ENCODE measurements around the gene RHOXF2B.
"Not testable (repeated sequence)": the region's sequence is repeated elsewhere in the genome, so short reads cannot be mapped to it uniquely, and the experiment has no call there.

The RHOXF2B gene

DNA sequence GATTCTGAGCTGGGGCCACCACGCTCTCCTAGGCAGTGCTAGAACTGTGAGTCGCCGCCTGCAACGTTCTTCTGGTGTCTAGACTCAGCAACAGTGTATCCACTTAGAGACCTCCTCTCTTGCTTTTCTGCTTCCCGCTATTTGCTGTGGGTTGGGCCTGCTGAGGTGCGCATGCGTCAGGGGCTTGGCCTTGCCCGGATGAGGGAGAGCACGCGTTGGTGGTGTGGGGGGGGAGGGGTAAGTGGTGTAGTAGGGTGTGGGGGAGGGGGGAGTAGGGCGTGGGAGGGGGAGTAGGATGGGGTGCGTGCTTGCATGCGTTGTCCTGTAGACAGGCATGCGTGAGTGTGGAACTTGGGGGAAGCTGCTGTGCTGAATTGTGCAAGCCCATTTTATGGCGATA lies at the start of gene RHOXF2B:
Gene RHOXF2B, minus strand, starts transcription at position 101 of the 400 bp plus-strand sequence. CDS start 138 bp downstream, outside the sequence.
- DNase-seq (ENCODE audit: extremely low read depth, low read depth); H3K4me3 ChIP-seq (replicated peaks; ENCODE audit: low read depth, low read length): not testable (repeated sequence)

DNA sequence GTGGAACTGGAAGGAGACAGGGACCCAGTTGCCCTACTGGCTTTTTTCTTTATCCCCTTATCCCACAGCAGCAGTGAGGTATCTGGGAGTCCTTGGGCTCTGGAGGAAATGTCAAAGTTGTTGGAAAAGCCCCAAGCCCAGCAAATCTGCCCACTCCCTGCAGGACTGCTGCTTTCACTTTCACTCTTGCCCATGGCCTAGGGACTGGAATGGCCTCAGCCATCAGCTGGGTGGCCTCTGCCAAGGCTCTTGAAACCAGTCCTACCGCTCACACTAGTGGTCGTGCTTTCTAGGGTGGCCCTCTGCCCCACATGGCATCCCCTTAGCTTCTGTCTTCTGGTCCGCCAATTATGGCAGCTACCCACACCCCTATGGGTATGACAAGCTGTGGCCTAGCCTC lies 48.0 kb upstream of the RHOXF2B start:
- no peak overlapping the region for H3K4me3 ChIP-seq (replicated peaks; ENCODE audit: low read depth, low read length)
- TF ChIP-seq, protein P1, sequence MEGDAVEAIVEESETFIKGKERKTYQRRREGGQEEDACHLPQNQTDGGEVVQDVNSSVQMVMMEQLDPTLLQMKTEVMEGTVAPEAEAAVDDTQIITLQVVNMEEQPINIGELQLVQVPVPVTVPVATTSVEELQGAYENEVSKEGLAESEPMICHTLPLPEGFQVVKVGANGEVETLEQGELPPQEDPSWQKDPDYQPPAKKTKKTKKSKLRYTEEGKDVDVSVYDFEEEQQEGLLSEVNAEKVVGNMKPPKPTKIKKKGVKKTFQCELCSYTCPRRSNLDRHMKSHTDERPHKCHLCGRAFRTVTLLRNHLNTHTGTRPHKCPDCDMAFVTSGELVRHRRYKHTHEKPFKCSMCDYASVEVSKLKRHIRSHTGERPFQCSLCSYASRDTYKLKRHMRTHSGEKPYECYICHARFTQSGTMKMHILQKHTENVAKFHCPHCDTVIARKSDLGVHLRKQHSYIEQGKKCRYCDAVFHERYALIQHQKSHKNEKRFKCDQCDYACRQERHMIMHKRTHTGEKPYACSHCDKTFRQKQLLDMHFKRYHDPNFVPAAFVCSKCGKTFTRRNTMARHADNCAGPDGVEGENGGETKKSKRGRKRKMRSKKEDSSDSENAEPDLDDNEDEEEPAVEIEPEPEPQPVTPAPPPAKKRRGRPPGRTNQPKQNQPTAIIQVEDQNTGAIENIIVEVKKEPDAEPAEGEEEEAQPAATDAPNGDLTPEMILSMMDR (IDR thresholded peaks at IDR 0.05; ENCODE audit: low read depth, low read length, missing control alignments), result no peak
- DNase-seq (ENCODE audit: extremely low read depth, low read depth), result no peak

DNA sequence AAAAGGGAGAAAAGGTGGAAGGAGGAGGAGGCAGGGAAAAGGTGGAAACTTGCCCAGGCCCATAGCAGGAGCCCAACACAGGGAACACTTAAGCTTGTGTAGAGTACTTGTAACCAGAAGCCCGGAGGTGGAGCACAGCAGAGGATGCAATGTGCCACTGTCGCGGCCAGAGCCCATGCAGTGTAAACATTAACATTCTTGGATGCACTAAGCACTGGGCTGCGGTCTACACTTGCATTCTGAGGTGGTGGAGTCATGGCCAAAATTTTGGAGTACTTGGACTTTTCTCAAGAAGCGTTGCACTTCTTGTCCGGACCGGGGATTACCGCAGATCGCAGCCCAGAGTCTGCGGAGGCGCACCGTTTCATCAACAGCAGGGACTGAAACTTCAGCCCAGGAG lies 42.7 kb upstream of the RHOXF2B start:
- DNase-seq (ENCODE audit: extremely low read depth, low read depth), result no peak
- no peak overlapping the region for H3K4me3 ChIP-seq (replicated peaks; ENCODE audit: low read depth, low read length)
- TF ChIP-seq, protein P1 (IDR thresholded peaks at IDR 0.05; ENCODE audit: low read depth, low read length, missing control alignments), result no peak

DNA sequence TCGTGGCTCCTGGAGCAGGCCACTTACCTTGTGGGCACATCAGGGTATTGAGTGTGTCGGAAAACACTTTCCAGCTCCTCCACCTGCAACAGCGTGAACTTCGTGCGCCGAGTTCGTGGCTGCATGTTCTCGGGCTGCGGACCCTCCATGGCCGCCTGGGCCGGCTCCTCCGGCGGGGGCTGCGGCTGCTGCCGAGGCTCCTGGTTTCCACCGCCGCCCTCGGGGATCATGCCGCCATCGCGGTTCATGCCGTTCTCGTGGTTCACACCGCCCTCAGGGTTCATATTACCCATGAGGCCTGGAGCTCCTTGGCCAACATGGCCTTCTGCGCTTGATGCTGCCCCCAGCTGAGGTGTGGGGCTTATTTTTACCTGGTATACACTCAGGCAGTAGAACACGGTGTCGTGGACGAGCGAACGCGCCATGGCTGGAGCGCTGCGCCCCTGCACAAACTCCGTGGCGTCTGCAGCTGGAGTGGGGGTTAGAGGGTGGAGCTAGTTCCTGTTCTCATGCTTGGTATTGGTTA lies 38.0 kb upstream of the RHOXF2B start, which contains the start of gene RHOXF1:
Gene RHOXF1, minus strand, starts transcription at position 476 of the 526 bp plus-strand sequence. Its CDS starts 51 bp downstream, at position 425.
- TF ChIP-seq, protein P1 (IDR thresholded peaks at IDR 0.05; ENCODE audit: low read depth, low read length, missing control alignments), result no peak
- H3K4me3 ChIP-seq (replicated peaks; ENCODE audit: low read depth, low read length), result no peak within 1 kb of the TSS
- no peak for DNase-seq (ENCODE audit: extremely low read depth, low read depth)

DNA sequence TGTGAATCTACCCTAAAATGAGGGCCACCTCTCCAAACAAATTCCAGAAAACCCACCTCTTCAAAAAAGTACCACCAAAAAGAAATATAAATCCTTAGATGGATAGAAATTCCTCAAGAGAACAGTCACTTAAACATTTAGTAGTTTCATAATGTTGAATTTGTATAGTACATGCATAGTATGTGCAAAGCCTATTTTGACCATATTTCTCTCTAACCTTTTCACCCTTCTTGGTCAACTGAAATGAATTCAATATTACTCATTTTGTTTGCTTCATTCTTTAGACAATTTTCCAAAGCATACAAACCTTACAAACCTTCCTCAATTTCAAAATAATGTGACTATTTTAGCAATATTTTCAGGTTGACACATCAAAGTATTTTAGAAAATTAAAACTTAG lies 34.1 kb upstream of the RHOXF2B start:
- no peak for DNase-seq (ENCODE audit: extremely low read depth, low read depth)
- no peak overlapping the region for H3K4me3 ChIP-seq (replicated peaks; ENCODE audit: low read depth, low read length)
- TF ChIP-seq, protein P1 (IDR thresholded peaks at IDR 0.05; ENCODE audit: low read depth, low read length, missing control alignments), result no peak

DNA sequence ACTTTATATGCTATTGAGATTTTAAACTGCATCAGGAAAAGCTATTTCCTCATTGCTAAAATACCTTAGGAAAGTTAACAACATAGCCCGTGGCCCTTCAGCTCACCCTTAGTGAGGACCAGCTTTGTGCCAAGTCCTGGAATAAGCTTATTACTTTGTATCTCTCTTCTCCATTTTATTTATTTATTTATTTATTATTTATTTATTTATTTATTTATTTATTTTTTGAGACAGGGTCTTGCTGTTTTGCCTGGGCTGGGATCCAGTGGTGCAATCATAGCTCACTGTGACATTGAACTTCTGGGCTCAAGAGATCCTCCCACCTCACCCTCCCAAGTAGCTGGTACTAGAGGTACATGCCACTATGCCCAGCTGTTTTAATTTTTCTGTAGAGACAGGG lies 31.9 kb upstream of the RHOXF2B start:
- no peak overlapping the region for H3K4me3 ChIP-seq (replicated peaks; ENCODE audit: low read depth, low read length)
- TF ChIP-seq, protein P1 (IDR thresholded peaks at IDR 0.05; ENCODE audit: low read depth, low read length, missing control alignments), result no peak
- DNase-seq (ENCODE audit: extremely low read depth, low read depth), result no peak

DNA sequence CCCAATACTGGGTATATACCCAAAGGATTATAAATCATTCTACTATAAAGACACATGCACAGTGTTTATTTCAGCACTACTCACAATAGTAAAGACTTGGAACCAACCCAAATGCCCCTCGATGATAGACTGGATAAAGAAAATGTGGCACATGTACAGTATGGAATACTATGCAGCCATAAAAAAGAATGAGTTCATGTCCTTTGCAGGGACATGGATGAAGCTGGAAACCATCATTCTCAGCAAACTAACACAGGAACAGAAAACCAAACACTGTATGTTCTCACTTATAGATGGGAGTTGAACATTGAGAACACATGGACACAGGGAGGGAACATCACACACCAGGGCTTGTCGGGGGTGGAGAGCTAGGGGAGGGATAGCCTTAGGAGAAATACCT lies 27.2 kb upstream of the RHOXF2B start:
- H3K4me3 ChIP-seq (replicated peaks; ENCODE audit: low read depth, low read length); DNase-seq (ENCODE audit: extremely low read depth, low read depth): not testable (repeated sequence)

DNA sequence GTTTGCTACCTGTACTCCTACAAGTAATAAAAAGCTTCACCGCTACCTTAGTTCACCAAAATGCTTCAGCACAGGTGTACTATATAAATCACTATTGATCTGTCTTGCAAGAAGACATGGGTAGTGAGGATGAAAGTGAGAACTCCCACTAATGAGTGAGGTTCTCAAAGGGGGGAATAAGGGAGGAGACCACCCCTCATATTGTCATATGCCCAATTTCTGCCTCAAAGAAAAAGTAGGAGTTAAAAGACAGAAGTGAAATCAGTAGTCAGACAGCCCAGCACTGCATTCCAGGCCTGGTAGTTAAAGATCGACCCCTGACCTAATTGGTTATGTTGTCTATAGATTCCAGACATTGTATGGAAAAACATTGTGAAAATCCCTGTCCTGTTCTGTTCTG lies 23.6 kb upstream of the RHOXF2B start:
- not testable (repeated sequence) for DNase-seq (ENCODE audit: extremely low read depth, low read depth); H3K4me3 ChIP-seq (replicated peaks; ENCODE audit: low read depth, low read length)
